Brain microvascular endothelial cell (primary cell): ENCODE measurements around the gene KCNG2.

Source experiments
- DNase-seq: peaks from one replicate; pipeline ENCODE4 v3.0.0-alpha.2; 2020
- H3K27ac ChIP-seq: fragments of 250-450 bp; sonication (Bioruptor Pico); 2 replicates; pipeline ENCODE4 v1.5.1; 2020; ENCODE audit warnings: mild to moderate bottlenecking, moderate library complexity
- H3K27me3 ChIP-seq: fragments of 250-450 bp; sonication (Bioruptor Pico); replicated peaks from 2 replicates; pipeline ENCODE4 v1.5.1; 2020; ENCODE audit warnings: mild to moderate bottlenecking
- H3K36me3 ChIP-seq: fragments of 250-450 bp; sonication (Bioruptor Pico); replicated peaks from 2 replicates; pipeline ENCODE4 v1.5.1; 2020; ENCODE audit warnings: mild to moderate bottlenecking
- H3K4me3 ChIP-seq: 2 replicates; pipeline ENCODE4 v1.5.1; 2011; ENCODE audit warnings: low read depth, mild to moderate bottlenecking, control low read depth, low read length, moderate library complexity
- in situ Hi-C: cut with HindIII; loops from 2 replicates; pipeline ENCODE4 v1.10.0; 2017; ENCODE audit warnings: low sequenced_read_pairs, low pct_ligation_motif_present
- TF ChIP-seq, protein P1 (sequence below): IDR thresholded peaks from 2 replicates; pipeline ENCODE4 v1.5.1; 2011; ENCODE audit warnings: low read depth, mild to moderate bottlenecking, moderate library complexity, low read length, control low read depth, inconsistent platforms; ENCODE audit errors: missing control alignments

The KCNG2 gene

DNA sequence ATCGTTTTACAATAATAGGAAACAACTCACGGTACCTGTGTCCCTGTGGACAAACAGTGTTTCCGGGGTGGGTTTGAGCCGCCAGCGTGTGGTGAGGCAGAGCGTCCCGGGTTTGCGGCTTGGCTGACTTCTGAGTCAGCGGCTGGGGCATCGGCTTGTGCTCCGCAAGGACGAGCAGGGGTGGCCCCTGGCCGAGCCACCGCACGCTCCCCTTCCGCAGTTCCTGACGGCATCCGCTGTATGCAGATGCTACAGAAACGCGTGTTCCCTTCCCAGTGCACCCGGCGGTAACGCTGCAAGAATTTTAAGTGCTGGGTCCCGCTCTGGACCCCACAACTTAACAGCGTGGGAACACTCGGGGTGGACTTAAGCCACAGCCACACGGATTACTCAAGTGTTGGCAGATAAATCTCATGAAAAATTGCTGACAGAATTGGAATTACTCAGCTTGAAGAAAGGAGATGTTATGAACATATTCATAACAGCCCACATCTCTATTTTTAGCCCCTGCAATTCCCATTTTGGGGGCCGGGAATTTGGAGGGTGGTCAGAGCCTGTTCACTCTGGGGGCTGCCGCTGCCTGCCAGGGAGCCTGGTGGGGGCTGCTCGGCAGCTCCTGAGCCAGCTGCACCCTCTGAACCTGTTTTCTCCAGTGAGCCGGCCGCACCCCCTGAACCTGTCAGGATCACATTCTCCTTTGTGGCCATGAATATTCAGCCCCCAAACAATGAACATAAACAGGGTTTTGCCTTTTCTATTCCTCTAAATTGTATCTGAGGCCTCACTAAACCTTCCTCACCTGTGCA lies 12.6 kb upstream of the KCNG2 start:
- Histone ChIP-seq H3K4me3 (no peak overlapping the region), H3K27me3 (peaks cover 28% of the 10 kb centered on the region), H3K36me3 (no peaks in the 10 kb centered on the region), H3K27ac (no peak overlapping the region)
- TF ChIP-seq, protein P1, sequence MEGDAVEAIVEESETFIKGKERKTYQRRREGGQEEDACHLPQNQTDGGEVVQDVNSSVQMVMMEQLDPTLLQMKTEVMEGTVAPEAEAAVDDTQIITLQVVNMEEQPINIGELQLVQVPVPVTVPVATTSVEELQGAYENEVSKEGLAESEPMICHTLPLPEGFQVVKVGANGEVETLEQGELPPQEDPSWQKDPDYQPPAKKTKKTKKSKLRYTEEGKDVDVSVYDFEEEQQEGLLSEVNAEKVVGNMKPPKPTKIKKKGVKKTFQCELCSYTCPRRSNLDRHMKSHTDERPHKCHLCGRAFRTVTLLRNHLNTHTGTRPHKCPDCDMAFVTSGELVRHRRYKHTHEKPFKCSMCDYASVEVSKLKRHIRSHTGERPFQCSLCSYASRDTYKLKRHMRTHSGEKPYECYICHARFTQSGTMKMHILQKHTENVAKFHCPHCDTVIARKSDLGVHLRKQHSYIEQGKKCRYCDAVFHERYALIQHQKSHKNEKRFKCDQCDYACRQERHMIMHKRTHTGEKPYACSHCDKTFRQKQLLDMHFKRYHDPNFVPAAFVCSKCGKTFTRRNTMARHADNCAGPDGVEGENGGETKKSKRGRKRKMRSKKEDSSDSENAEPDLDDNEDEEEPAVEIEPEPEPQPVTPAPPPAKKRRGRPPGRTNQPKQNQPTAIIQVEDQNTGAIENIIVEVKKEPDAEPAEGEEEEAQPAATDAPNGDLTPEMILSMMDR, result no peak
- no peak for DNase-seq
- in situ Hi-C loops, result no loop called here

DNA sequence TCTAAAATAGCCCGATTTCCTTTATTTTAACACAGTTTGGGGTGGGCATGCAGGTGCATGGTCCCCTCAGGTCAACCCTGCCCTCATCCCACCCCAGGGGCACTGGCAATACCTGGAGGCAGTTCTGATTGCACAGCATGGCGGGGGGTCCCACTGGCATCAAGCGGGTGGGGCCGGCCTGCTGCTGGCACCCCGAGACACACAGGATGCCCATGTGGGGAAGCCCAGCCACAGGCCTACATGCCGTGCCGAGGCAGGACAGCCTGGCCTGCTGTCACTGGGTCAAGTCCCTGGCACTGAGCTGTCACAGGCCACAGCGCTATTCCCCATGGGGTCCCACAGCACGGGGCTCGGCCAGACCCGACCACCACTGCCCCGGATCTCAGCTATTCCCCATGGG lies 11.9 kb upstream of the KCNG2 start:
- Histone ChIP-seq H3K27me3 (peaks cover 28% of the 10 kb centered on the region), H3K27ac (no peak overlapping the region), H3K4me3 (no peak overlapping the region), H3K36me3 (no peaks in the 10 kb centered on the region)
- TF ChIP-seq, protein P1, result no peak
- in situ Hi-C loops, result no loop called here
- no peak for DNase-seq

DNA sequence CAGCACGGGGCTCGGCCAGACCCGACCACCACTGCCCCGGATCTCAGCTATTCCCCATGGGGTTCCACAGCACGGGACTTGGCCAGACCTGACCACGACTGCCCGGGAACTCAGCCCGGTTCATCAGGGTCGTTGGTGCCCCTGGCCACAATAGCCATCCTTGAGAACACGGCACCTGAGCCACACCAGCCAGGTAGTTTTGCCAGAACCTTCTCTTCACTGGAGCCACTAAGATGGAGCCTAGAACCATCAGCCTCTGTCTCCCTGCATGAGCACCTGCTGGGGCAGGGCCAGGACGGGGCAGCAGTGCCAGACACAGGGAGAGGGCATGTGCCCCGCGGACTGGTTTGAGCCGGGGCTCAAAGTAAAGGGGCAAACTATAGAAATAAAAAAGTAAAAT lies 11.4 kb upstream of the KCNG2 start:
- Histone ChIP-seq H3K4me3 (no peak overlapping the region), H3K36me3 (no peaks in the 10 kb centered on the region), H3K27me3 (peaks cover 28% of the 10 kb centered on the region), H3K27ac (no peak overlapping the region)
- DNase-seq, result no peak
- in situ Hi-C loops, result no loop called here
- TF ChIP-seq, protein P1, result no peak

DNA sequence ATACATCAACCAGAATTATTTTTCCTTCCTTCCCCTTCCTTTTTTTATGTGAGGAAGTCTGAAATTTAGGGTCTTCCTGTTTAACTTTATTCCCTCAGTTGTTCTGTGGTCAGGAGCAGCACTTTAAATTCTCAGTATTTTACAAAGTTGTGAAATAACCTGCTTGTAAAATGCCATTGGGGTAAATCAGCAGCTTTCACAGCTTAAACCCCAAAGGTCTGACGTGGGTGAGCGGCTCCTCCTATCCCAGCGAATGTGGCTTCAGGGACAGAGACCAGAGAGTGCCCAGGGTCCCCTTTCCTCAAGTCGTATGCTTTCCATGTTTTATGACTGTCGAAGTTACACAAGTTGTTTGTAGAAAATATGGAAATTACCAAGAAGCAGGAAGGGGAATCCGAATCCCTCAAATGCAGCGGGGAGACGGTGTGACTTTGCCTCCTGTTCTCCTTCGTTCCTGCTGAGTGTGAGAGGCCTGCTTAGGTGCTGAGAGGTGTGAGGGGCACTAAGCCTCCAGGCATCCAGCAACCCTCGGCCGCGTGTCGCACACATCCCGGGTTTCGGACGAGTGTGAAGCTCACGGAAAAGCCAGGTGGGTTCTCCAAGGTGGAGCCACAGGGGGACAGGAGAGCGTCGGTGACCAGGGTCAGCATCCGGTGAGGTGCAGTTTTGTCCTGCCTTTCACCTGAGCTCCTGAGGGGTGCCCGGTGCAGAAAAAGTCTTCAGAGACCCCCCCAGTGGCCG lies 10.8 kb upstream of the KCNG2 start:
- no peak overlapping the region for H3K4me3 ChIP-seq
- H3K27ac ChIP-seq, result no peak overlapping the region
- no peak for DNase-seq
- peaks cover 28% of the 10 kb centered on the region for H3K27me3 ChIP-seq
- in situ Hi-C loops, result no loop called here
- TF ChIP-seq, protein P1, result no peak
- H3K36me3 ChIP-seq, result no peaks in the 10 kb centered on the region

DNA sequence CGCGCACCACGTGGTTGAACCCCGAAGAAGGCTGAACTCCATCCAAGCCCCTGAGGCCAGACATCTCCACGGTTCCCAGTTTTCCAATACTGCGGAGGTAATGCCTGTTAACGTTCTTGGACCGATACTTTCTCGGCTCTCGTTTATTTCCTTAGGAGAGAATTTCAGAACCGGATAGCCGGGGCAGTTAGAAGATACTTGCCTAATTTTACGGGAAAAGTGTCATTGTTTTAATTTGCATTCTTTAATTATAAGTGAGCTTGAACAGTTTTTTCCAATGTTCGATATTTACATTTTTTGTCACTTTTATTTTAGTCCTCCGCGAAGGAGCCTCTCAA lies 10.2 kb upstream of the KCNG2 start:
- Histone ChIP-seq H3K36me3 (no peaks in the 10 kb centered on the region), H3K27ac (no peak overlapping the region), H3K4me3 (no peak overlapping the region), H3K27me3 (peaks cover 28% of the 10 kb centered on the region)
- DNase-seq, result no peak
- in situ Hi-C loops, result no loop called here
- TF ChIP-seq, protein P1, result no peak
